ENCODE data around the gene FAM83E. TPM values are rescaled to one million over a fixed set of nuclear protein-coding genes. Genes with fewer than 3 reads are reported as not detected.
"Not testable (repeated sequence)": the region's sequence is repeated elsewhere in the genome, so short reads cannot be mapped to it uniquely, and the experiment has no call there.

Gene FAM83E
- total and polyA plus RNA-seq, 4 donors, result 0.45 to 12.3 (median 0.74) TPM; not detected in 1

- ATAC-seq (ENCODE audit: low FRiP score), result no peak
- no peaks in the 10 kb centered on the region for H3K4me1 ChIP-seq (ENCODE audit: control insufficient read depth in 1 of 2, insufficient read depth in 2 of 2, low read length in 2 of 2)
These were observed 27.5 kb downstream of the FAM83E start for GRCh38 chr19:48587387-48587786.

DNA sequence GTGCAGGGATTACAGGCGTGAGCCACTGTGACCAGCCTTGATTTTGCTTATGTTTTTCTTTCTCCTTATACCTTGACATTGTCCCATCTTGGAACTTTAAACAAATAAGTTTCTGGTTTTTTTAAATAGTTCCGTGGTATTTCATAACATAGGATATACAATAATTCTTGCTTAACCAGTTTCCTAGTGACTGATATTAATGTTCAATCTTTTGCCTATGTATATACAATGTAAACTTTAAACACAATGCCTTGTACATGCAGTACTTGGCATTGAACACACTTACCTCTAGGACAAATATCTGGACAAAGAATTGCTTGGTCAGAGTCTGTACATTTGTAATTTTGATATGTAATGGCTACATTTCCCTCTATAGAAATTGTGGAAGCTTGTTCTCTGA, 32.7 kb downstream of the FAM83E start:
- DNase-seq, result no peak
- no peak for ATAC-seq (ENCODE audit: low FRiP score)
- WGBS, 2 donors, result 63 to 74% methylated on average over 2 of the region's 2 CpGs
- no peak overlapping the region for H3K27ac ChIP-seq (ENCODE audit: low read depth in 1 of 2, low read length in 2 of 2)
- H3K36me3 ChIP-seq (ENCODE audit: control insufficient read depth in 1 of 2, insufficient read depth in 2 of 2, low read length in 1 of 2), result no peaks in the 10 kb centered on the region
- H3K9me3 ChIP-seq (ENCODE audit: control insufficient read depth, low read length), result no peaks in the 10 kb centered on the region
- H3K27me3 ChIP-seq (ENCODE audit: control insufficient read depth in 1 of 2, insufficient read depth in 2 of 2, low read length in 1 of 2), result no peaks in the 10 kb centered on the region
- H3K4me1 ChIP-seq (ENCODE audit: control insufficient read depth in 1 of 2, insufficient read depth in 2 of 2, low read length in 2 of 2), result no peaks in the 10 kb centered on the region
- H3K4me3 ChIP-seq (ENCODE audit: low read length in 2 of 2), result no peak overlapping the region
- intact Hi-C loops (cut with DNase I), result loop anchor here (2.0 to 10.0 kb wide), 6 partner anchors 70 to 317 kb away; partner anchors contain the start of gene LMTK3 (in 1 of the 2)

More at GRCh38 chr19:48587387-48587786, 27.5 kb downstream of the FAM83E start:
- Histone ChIP-seq H3K9me3 (ENCODE audit: control insufficient read depth, low read length) (no peaks in the 10 kb centered on the region), H3K36me3 (ENCODE audit: control insufficient read depth in 1 of 2, insufficient read depth in 2 of 2, low read length in 1 of 2) (no peaks in the 10 kb centered on the region), H3K27me3 (ENCODE audit: control insufficient read depth in 1 of 2, insufficient read depth in 2 of 2, low read length in 1 of 2) (no peaks in the 10 kb centered on the region), H3K4me3 (ENCODE audit: low read length in 2 of 2) (no peak overlapping the region), H3K27ac (ENCODE audit: low read depth in 1 of 2, low read length in 2 of 2) (no peak overlapping the region)
- DNase-seq, result no peak
- whole genome bisulfite sequencing, 2 donors, result 85 to 86% methylated on average over 3 of the region's 3 CpGs
- intact Hi-C loops (cut with DNase I), result loop anchor here (5.0 to 10.0 kb wide), 5 partner anchors 140 to 323 kb away; partner anchors contain the start of gene GRWD1 (in 1 of the 2)

GRCh38 chr19:48578891-48579290, 36.0 kb downstream of the FAM83E start:
- DNase-seq (no peak), ATAC-seq (ENCODE audit: low FRiP score) (no peak)
- no peaks in the 10 kb centered on the region for H3K27me3 ChIP-seq (ENCODE audit: control insufficient read depth in 1 of 2, insufficient read depth in 2 of 2, low read length in 1 of 2)
- H3K27ac ChIP-seq (ENCODE audit: low read depth in 1 of 2, low read length in 2 of 2), result no peak overlapping the region
- intact Hi-C loops (cut with DNase I), result no loop called here
- no peaks in the 10 kb centered on the region for H3K36me3 ChIP-seq (ENCODE audit: control insufficient read depth in 1 of 2, insufficient read depth in 2 of 2, low read length in 1 of 2)
- WGBS, 2 donors, result 25 to 27% methylated on average over 3 of the region's 3 CpGs
- no peaks in the 10 kb centered on the region for H3K4me1 ChIP-seq (ENCODE audit: control insufficient read depth in 1 of 2, insufficient read depth in 2 of 2, low read length in 2 of 2)
- no peak overlapping the region for H3K4me3 ChIP-seq (ENCODE audit: low read length in 2 of 2)
- no peaks in the 10 kb centered on the region for H3K9me3 ChIP-seq (ENCODE audit: control insufficient read depth, low read length)

DNA sequence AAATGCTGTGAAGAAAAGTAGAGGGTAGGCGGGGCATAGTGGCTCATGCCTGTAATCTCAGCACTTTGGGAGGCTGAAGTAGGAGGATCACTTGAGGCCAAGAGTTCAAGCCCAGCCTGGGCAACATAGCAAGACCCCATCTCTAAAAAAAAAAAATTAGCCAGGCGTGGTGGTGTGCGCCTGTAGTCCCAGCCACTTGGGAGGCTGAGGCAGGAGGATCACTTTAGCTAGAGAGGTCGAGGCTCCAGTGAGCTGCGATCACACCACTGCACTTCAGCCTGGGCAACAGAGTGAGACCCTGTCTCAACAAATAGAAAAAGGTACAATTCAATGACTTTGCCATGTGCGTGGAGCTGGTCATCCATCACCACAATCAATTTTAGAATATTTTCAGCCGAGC, 37.0 kb downstream of the FAM83E start:
- H3K9me3 ChIP-seq (ENCODE audit: control insufficient read depth, low read length); H3K27ac ChIP-seq (ENCODE audit: low read depth in 1 of 2, low read length in 2 of 2); H3K27me3 ChIP-seq (ENCODE audit: control insufficient read depth in 1 of 2, insufficient read depth in 2 of 2, low read length in 1 of 2); H3K36me3 ChIP-seq (ENCODE audit: control insufficient read depth in 1 of 2, insufficient read depth in 2 of 2, low read length in 1 of 2); DNase-seq; H3K4me3 ChIP-seq (ENCODE audit: low read length in 2 of 2); ATAC-seq (ENCODE audit: low FRiP score); H3K4me1 ChIP-seq (ENCODE audit: control insufficient read depth in 1 of 2, insufficient read depth in 2 of 2, low read length in 2 of 2); intact Hi-C loops (cut with DNase I): not testable (repeated sequence)
- WGBS, 2 donors, result 91 to 94% methylated on average over 7 of the region's 7 CpGs

- WGBS, 2 donors, result 79 to 80% methylated on average over 21 to 23 of the region's 23 CpGs
- no peak overlapping the region for H3K27ac ChIP-seq (ENCODE audit: low read depth in 1 of 2, low read length in 2 of 2)
- H3K4me3 ChIP-seq (ENCODE audit: low read length in 2 of 2), result no peak overlapping the region
- ATAC-seq (ENCODE audit: low FRiP score) (no peak), DNase-seq (no peak)
- intact Hi-C loops (cut with DNase I), result no loop called here
- no peaks in the 10 kb centered on the region for H3K9me3 ChIP-seq (ENCODE audit: control insufficient read depth, low read length)
- no peaks in the 10 kb centered on the region for H3K27me3 ChIP-seq (ENCODE audit: control insufficient read depth in 1 of 2, insufficient read depth in 2 of 2, low read length in 1 of 2)
- no peaks in the 10 kb centered on the region for H3K36me3 ChIP-seq (ENCODE audit: control insufficient read depth in 1 of 2, insufficient read depth in 2 of 2, low read length in 1 of 2)
- no peaks in the 10 kb centered on the region for H3K4me1 ChIP-seq (ENCODE audit: control insufficient read depth in 1 of 2, insufficient read depth in 2 of 2, low read length in 2 of 2)
These were observed 38.8 kb downstream of the FAM83E start for GRCh38 chr19:48575931-48576622.

GRCh38 chr19:48573163-48573505, 41.7 kb downstream of the FAM83E start:
- H3K9me3 ChIP-seq (ENCODE audit: control insufficient read depth, low read length), result no peaks in the 10 kb centered on the region
- intact Hi-C loops (cut with DNase I), result no loop called here
- DNase-seq (no peak), ATAC-seq (ENCODE audit: low FRiP score) (no peak)
- H3K27ac ChIP-seq (ENCODE audit: low read depth in 1 of 2, low read length in 2 of 2), result no peak overlapping the region
- WGBS, 2 donors, result 76 to 89% methylated on average over 12 of the region's 12 CpGs
- H3K4me1 ChIP-seq (ENCODE audit: control insufficient read depth in 1 of 2, insufficient read depth in 2 of 2, low read length in 2 of 2), result no peaks in the 10 kb centered on the region
- H3K27me3 ChIP-seq (ENCODE audit: control insufficient read depth in 1 of 2, insufficient read depth in 2 of 2, low read length in 1 of 2), result no peaks in the 10 kb centered on the region
- H3K4me3 ChIP-seq (ENCODE audit: low read length in 2 of 2), result no peak overlapping the region
- no peaks in the 10 kb centered on the region for H3K36me3 ChIP-seq (ENCODE audit: control insufficient read depth in 1 of 2, insufficient read depth in 2 of 2, low read length in 1 of 2)

DNA sequence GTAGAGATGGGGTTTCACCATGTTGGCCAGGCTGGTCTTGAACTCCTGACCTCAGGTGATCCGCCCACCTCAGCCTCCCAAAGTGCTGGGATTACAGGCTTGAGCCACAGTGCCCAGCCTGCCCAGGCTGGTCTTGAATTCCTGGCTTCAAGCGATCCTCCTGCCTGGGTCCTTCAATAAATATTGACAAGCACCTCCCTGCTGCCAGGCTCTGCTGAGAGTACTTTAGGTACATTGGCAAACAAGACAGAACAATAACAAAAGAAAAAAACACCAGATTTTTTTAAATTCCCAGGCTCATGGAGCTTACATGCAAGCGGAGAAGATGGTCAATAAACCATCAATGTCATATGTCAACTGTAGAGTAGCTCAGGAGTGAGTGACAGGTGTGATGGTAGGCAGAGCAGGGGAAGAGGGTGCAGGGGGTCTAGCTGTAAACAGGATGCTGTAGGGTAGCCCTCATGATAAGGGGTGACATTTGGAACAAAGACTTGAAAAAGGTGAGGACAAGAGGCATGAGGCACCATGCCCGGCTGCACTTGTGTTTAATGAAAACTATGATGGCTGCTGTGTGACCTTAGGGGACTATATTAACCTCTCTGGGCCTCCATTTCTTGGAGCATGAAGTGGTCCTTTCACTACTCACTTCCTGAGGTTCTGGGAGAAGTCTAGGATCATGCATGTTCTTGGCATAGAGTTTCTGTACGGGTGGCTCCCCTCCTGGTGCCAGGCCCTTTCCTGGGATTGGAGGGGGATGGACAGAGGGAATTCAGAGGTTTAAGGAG, 43.3 kb downstream of the FAM83E start:
- Histone ChIP-seq H3K27me3 (ENCODE audit: control insufficient read depth in 1 of 2, insufficient read depth in 2 of 2, low read length in 1 of 2) (no peaks in the 10 kb centered on the region), H3K9me3 (ENCODE audit: control insufficient read depth, low read length) (no peaks in the 10 kb centered on the region), H3K4me3 (ENCODE audit: low read length in 2 of 2) (no peak overlapping the region), H3K4me1 (ENCODE audit: control insufficient read depth in 1 of 2, insufficient read depth in 2 of 2, low read length in 2 of 2) (no peaks in the 10 kb centered on the region), H3K36me3 (ENCODE audit: control insufficient read depth in 1 of 2, insufficient read depth in 2 of 2, low read length in 1 of 2) (no peaks in the 10 kb centered on the region), H3K27ac (ENCODE audit: low read depth in 1 of 2, low read length in 2 of 2) (no peak overlapping the region)
- ATAC-seq (ENCODE audit: low FRiP score) (no peak), DNase-seq (no peak)
- intact Hi-C loops (cut with DNase I), result no loop called here
- 60% methylated on average over 5 of the region's 5 CpGs for WGBS, 2 donors

- DNase-seq, result no peak
- H3K4me1 ChIP-seq (ENCODE audit: control insufficient read depth in 1 of 2, insufficient read depth in 2 of 2, low read length in 2 of 2), result no peaks in the 10 kb centered on the region
- no peaks in the 10 kb centered on the region for H3K9me3 ChIP-seq (ENCODE audit: control insufficient read depth, low read length)
- intact Hi-C loops (cut with DNase I), result no loop called here
- no peak for ATAC-seq (ENCODE audit: low FRiP score)
- H3K27me3 ChIP-seq (ENCODE audit: control insufficient read depth in 1 of 2, insufficient read depth in 2 of 2, low read length in 1 of 2), result no peaks in the 10 kb centered on the region
- H3K36me3 ChIP-seq (ENCODE audit: control insufficient read depth in 1 of 2, insufficient read depth in 2 of 2, low read length in 1 of 2), result no peaks in the 10 kb centered on the region
- WGBS, 2 donors, result 29 to 31% methylated on average over 11 of the region's 11 CpGs
- no peak overlapping the region for H3K27ac ChIP-seq (ENCODE audit: low read depth in 1 of 2, low read length in 2 of 2)
- no peak overlapping the region for H3K4me3 ChIP-seq (ENCODE audit: low read length in 2 of 2)
These were observed 45.1 kb downstream of the FAM83E start for GRCh38 chr19:48569814-48570213.

All from aorta (tissue), 5 donors.